ENCODE results near the gene POLR1H. TPM values are rescaled to one million over a fixed set of nuclear protein-coding genes. Genes with fewer than 3 reads are reported as not detected.

The POLR1H gene
- polyA plus RNA-seq, 1 donor from 2014 or later, result 51.4 TPM

- no peak for TF ChIP-seq EZH2 (IDR thresholded peaks at IDR 0.05; ENCODE audit: borderline replicate concordance, insufficient read depth, low read length, poor library complexity, severe bottlenecking)
- TF ChIP-seq CTCF (IDR thresholded peaks at IDR 0.05; ENCODE audit: poor library complexity, severe bottlenecking), result no peak
- no peak for TF ChIP-seq EP300 (conservative IDR thresholded peaks at IDR 0.05; ENCODE audit: poor library complexity, severe bottlenecking)
- TF ChIP-seq MXI1 (conservative IDR thresholded peaks at IDR 0.05; ENCODE audit: poor library complexity, severe bottlenecking), result no peak
- TF ChIP-seq TAF1 (IDR thresholded peaks at IDR 0.05; ENCODE audit: low read depth), result no peak
- no peak for TF ChIP-seq POLR2AphosphoS5 (IDR thresholded peaks at IDR 0.05)
- TF ChIP-seq RAD21 (conservative IDR thresholded peaks at IDR 0.05), result no peak
- TF ChIP-seq SMC3 (conservative IDR thresholded peaks at IDR 0.05; ENCODE audit: poor library complexity), result no peak
- no peak for TF ChIP-seq REST (IDR thresholded peaks at IDR 0.05; ENCODE audit: borderline replicate concordance)
- peaks cover 14% of the 10 kb centered on the region for H3K27me3 ChIP-seq (ENCODE audit: insufficient read depth, low read depth, low read length)
- no peaks in the 10 kb centered on the region for H3K9me3 ChIP-seq (ENCODE audit: low read length)
- no peak overlapping the region for H3K27ac ChIP-seq (ENCODE audit: low read length)
- H4K20me1 ChIP-seq (ENCODE audit: insufficient read depth), result no peaks in the 10 kb centered on the region
- no peak overlapping the region for H3K4me2 ChIP-seq (ENCODE audit: low read length)
- H3K36me3 ChIP-seq (ENCODE audit: insufficient read depth, low read length), result no peaks in the 10 kb centered on the region
- H2AFZ ChIP-seq (ENCODE audit: low read depth, low read length), result no peak overlapping the region
- H3K4me3 ChIP-seq (ENCODE audit: low read length), result no peak overlapping the region
- no peaks in the 10 kb centered on the region for H3K9me2 ChIP-seq (ENCODE audit: insufficient read depth, low read length)
- no peak overlapping the region for H3K9ac ChIP-seq (ENCODE audit: low read length)
- no peaks in the 10 kb centered on the region for H3F3A ChIP-seq (ENCODE audit: insufficient read depth, low read length, poor library complexity, severe bottlenecking)
- H3K79me2 ChIP-seq (replicated peaks; ENCODE audit: insufficient read depth, low read length), result no peaks in the 10 kb centered on the region
Measured at GRCh38 chr6:30091577-30092381, 30.7 kb downstream of the POLR1H start.

- no peak overlapping the region for H3K4me2 ChIP-seq (ENCODE audit: low read length)
- H2AFZ ChIP-seq (ENCODE audit: low read depth, low read length), result no peak overlapping the region
- no peaks in the 10 kb centered on the region for H3K9me2 ChIP-seq (ENCODE audit: insufficient read depth, low read length)
- H3K9ac ChIP-seq (ENCODE audit: low read length), result no peak overlapping the region
- no peaks in the 10 kb centered on the region for H3K36me3 ChIP-seq (ENCODE audit: insufficient read depth, low read length)
- H3K4me3 ChIP-seq (ENCODE audit: low read length), result no peak overlapping the region
- no peak overlapping the region for H3K27ac ChIP-seq (ENCODE audit: low read length)
- H3F3A ChIP-seq (ENCODE audit: insufficient read depth, low read length, poor library complexity, severe bottlenecking), result no peaks in the 10 kb centered on the region
- H3K79me2 ChIP-seq (replicated peaks; ENCODE audit: insufficient read depth, low read length), result no peaks in the 10 kb centered on the region
- no peaks in the 10 kb centered on the region for H4K20me1 ChIP-seq (ENCODE audit: insufficient read depth)
- no peaks in the 10 kb centered on the region for H3K9me3 ChIP-seq (ENCODE audit: low read length)
- H3K27me3 ChIP-seq (ENCODE audit: insufficient read depth, low read depth, low read length), result peaks cover 21% of the 10 kb centered on the region
- no peak for TF ChIP-seq SMC3 (conservative IDR thresholded peaks at IDR 0.05; ENCODE audit: poor library complexity)
- TF ChIP-seq EZH2 (IDR thresholded peaks at IDR 0.05; ENCODE audit: borderline replicate concordance, insufficient read depth, low read length, poor library complexity, severe bottlenecking), result no peak
- TF ChIP-seq TAF1 (IDR thresholded peaks at IDR 0.05; ENCODE audit: low read depth), result no peak
- TF ChIP-seq REST (IDR thresholded peaks at IDR 0.05; ENCODE audit: borderline replicate concordance), result no peak
- TF ChIP-seq MXI1 (conservative IDR thresholded peaks at IDR 0.05; ENCODE audit: poor library complexity, severe bottlenecking), result no peak
- no peak for TF ChIP-seq POLR2AphosphoS5 (IDR thresholded peaks at IDR 0.05)
- no peak for TF ChIP-seq EP300 (conservative IDR thresholded peaks at IDR 0.05; ENCODE audit: poor library complexity, severe bottlenecking)
- TF ChIP-seq CTCF (IDR thresholded peaks at IDR 0.05; ENCODE audit: poor library complexity, severe bottlenecking), result no peak
- no peak for TF ChIP-seq RAD21 (conservative IDR thresholded peaks at IDR 0.05)
Measured at GRCh38 chr6:30092852-30093543, 31.9 kb downstream of the POLR1H start.
